BE2C (cell line): Measurements from ENCODE around the gene ARPC5L.

ENCODE experiments used
- DNase-seq: peaks from one replicate; pipeline ENCODE4 v3.0.0-alpha.2; 2020
- H3K27me3 ChIP-seq: fragments of 250-450 bp; sonication (Bioruptor Pico); 2 replicates; pipeline ENCODE4 v1.5.1; 2020; ENCODE audit warnings: mild to moderate bottlenecking
- H3K36me3 ChIP-seq: fragments of 250-450 bp; sonication (Bioruptor Pico); 2 replicates; pipeline ENCODE4 v1.5.1; 2020; ENCODE audit warnings: mild to moderate bottlenecking
- H3K4me1 ChIP-seq: fragments of 250-450 bp; sonication (Bioruptor Pico); 2 replicates; pipeline ENCODE4 v1.5.1; 2020
- H3K4me3 ChIP-seq: 2 replicates; pipeline ENCODE4 v1.5.1; 2011; ENCODE audit warnings: low read depth, low read length
- H3K9me3 ChIP-seq: fragments of 250-450 bp; sonication (Bioruptor Pico); 2 replicates; pipeline ENCODE4 v1.5.1; 2020
- CTCF ChIP-seq: IDR thresholded peaks from 2 replicates; pipeline ENCODE4 v1.5.1; 2012; ENCODE audit warnings: mild to moderate bottlenecking, low read depth, low read length

The ARPC5L gene

GRCh38 chr9:124854822-124855221 lies 7.1 kb upstream of the ARPC5L start:
- Histone ChIP-seq H3K9me3 (no peaks in the 10 kb centered on the region), H3K27me3 (no peaks in the 10 kb centered on the region; the same call in 1 of the 2 replicates), H3K4me3 (no peak overlapping the region), H3K36me3 (peaks cover 32% of the 10 kb centered on the region), H3K4me1 (no peaks in the 10 kb centered on the region; the same call in 1 of the 2 replicates)
- no peak for TF ChIP-seq CTCF
- no peak for DNase-seq

GRCh38 chr9:124855566-124855943 lies 6.4 kb upstream of the ARPC5L start:
- no peak for TF ChIP-seq CTCF
- Histone ChIP-seq H3K9me3 (no peaks in the 10 kb centered on the region), H3K4me3 (no peak overlapping the region), H3K36me3 (peaks cover 39% of the 10 kb centered on the region), H3K4me1 (no peaks in the 10 kb centered on the region; the same call in 1 of the 2 replicates), H3K27me3 (no peaks in the 10 kb centered on the region; the same call in 1 of the 2 replicates)
- no peak for DNase-seq

GRCh38 chr9:124855944-124856765 lies 5.8 kb upstream of the ARPC5L start:
- no peak overlapping the region for H3K4me3 ChIP-seq
- DNase-seq: peak; percentile 78
- peaks cover 45% of the 10 kb centered on the region for H3K36me3 ChIP-seq
- no peaks in the 10 kb centered on the region; the same call in 1 of the 2 replicates for H3K4me1 ChIP-seq
- H3K27me3 ChIP-seq: no peaks in the 10 kb centered on the region; the same call in 1 of the 2 replicates
- no peaks in the 10 kb centered on the region for H3K9me3 ChIP-seq
- peak; percentile 55 for TF ChIP-seq CTCF

- H3K9me3 ChIP-seq: no peaks in the 10 kb centered on the region
- no peaks in the 10 kb centered on the region; the same call in 1 of the 2 replicates for H3K4me1 ChIP-seq
- H3K36me3 ChIP-seq: peaks cover 49% of the 10 kb centered on the region
- no peaks in the 10 kb centered on the region; the same call in 1 of the 2 replicates for H3K27me3 ChIP-seq
- no peak for DNase-seq
- H3K4me3 ChIP-seq: no peak overlapping the region
- no peak for TF ChIP-seq CTCF
Measured at GRCh38 chr9:124857533-124858162, 4.3 kb upstream of the ARPC5L start.

GRCh38 chr9:124858330-124859046 lies 3.4 kb upstream of the ARPC5L start:
- Histone ChIP-seq H3K36me3 (peaks cover 49% of the 10 kb centered on the region), H3K27me3 (no peaks in the 10 kb centered on the region), H3K9me3 (no peaks in the 10 kb centered on the region), H3K4me3 (no peak overlapping the region), H3K4me1 (no peaks in the 10 kb centered on the region)
- DNase-seq: no peak
- TF ChIP-seq CTCF: no peak
